T-helper 17 cell (primary cell): ENCODE results near the gene ZNF132. TPM values are rescaled to one million over a fixed set of nuclear protein-coding genes. Genes with fewer than 3 reads are reported as not detected.
"Not testable (repeated sequence)": the region's sequence is repeated elsewhere in the genome, so short reads cannot be mapped to it uniquely, and the experiment has no call there.

Experiments
- ATAC-seq: fragments of 150-1000 bp; cut with Tn5 transposase; 2 replicates; pipeline ENCODE4 v1.10.0; 2021; ENCODE audit warnings: mild to moderate bottlenecking, moderate library complexity
- DNase-seq, 3 donors: peaks; one replicate each; pipeline versions ENCODE4 v3.0.0 to v3.0.0-alpha.2; 2020 to 2021
- H3K9me3 ChIP-seq: one replicate; pipeline ENCODE4 v1.7.0; 2013; ENCODE audit warnings: low read length, mild to moderate bottlenecking; ENCODE audit not compliant: control insufficient read depth, poor library complexity, severe bottlenecking
- H3K27ac Mint-ChIP-seq: one replicate; pipeline ENCODE4 v1.8.0; 2022; ENCODE audit warnings: mild to moderate bottlenecking, moderate library complexity, mixed read lengths
- H3K27me3 Mint-ChIP-seq: one replicate; pipeline ENCODE4 v1.8.0; 2022; ENCODE audit warnings: mixed read lengths
- H3K36me3 Mint-ChIP-seq: one replicate; pipeline ENCODE4 v1.8.0; 2022; ENCODE audit warnings: low read depth, mixed read lengths
- H3K4me1 Mint-ChIP-seq: one replicate; pipeline ENCODE4 v1.8.0; 2022; ENCODE audit warnings: mild to moderate bottlenecking, mixed read lengths
- H3K4me3 Mint-ChIP-seq: one replicate; pipeline ENCODE4 v1.8.0; 2022; ENCODE audit warnings: mild to moderate bottlenecking, moderate library complexity, mixed read lengths
- total RNA-seq, 4 donors: library from RNA in 2 of 4; stranded (reverse) in 2 of 4; gene quantifications; one replicate each; pipeline ENCODE4 v1.2.3 and lab custom pipeline; 2022 to 2026

Gene ZNF132
- total RNA-seq, 2 donors from 2014 or later = 0.76 to 1.7 TPM

DNA sequence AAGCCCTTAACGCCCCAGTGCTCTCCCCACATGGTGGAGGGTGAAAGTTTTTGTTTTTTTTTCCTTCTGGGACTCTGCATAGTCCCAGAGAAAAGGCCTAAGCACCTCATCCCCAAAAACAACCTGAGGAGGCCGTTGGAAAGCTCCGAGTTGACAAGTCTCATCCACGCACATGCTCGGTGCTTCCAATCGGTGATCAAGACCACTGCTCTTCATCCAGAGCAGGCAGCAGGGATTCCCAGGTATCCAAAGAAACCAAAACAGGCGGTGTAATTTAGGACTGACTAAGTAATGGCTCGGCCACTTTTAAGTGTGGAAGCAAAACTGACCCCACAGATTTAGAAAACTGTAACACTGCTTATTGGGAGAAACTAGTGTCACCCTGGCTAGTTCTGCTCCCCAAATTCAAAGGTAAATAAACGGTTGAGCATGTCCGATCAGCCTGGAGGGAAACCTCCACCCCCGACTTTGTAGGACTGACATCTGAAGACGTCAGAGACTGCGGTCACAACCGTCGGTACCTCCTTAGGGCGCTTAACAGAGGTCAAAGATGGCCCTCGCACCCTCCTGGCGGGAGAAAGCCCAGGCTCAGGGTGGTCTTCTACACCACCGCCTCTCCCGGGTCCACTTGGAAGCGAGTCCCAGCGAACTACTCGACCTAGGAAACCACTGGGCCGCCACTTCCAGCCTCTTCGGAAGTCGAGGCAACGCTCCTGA lies 35.2 kb upstream of the ZNF132 start:
- peaks cover 2% of the 10 kb centered on the region for H3K36me3 Mint-ChIP-seq
- peaks cover 17% of the 10 kb centered on the region for H3K4me1 Mint-ChIP-seq
- H3K27me3 Mint-ChIP-seq = no peaks in the 10 kb centered on the region
- peak overlapping the region; percentile 90 for H3K4me3 Mint-ChIP-seq
- DNase-seq (no peak), ATAC-seq (peak; percentile 48)
- H3K9me3 ChIP-seq = no peaks in the 10 kb centered on the region
- H3K27ac Mint-ChIP-seq = peak overlapping the region; percentile 95

DNA sequence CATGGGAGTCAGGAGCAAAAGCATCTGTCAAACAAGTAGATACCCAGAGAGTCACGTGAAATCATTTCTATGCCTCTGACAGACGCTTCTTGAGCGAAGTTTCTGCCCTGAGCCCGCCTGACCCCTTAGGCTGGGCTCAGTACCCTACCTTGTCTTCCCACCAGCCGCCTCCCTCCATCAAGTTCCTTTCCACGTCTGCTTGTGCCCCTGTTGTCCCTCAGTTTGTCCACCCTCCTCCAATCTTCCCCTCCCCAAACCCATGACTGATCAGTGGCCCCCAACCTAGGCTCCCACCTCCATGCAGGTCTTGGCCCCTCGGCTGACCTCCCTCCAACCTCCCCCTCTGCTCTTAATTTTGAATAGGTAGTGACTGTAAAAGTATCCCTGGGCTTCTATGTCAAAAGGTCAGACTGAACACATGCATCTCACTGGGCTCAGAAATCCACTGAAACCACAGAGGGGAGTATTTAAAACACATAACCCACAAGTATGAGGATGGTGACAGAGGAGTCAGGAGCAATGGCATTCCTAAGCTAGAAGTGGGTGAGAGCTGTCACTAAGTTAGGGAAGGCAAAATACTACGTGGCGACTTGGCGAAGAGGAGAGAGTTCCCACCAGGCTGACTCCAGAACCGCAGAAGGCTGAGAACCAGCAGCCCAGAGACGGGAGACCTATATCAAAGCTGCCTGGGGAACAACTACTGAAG lies 34.5 kb upstream of the ZNF132 start:
- no peaks in the 10 kb centered on the region for H3K9me3 ChIP-seq
- Mint-ChIP-seq H3K4me1 (peaks cover 17% of the 10 kb centered on the region), H3K4me3 (peak overlapping the region; percentile 61), H3K27ac (peak overlapping the region; percentile 95), H3K27me3 (no peaks in the 10 kb centered on the region), H3K36me3 (peaks cover 2% of the 10 kb centered on the region)
- DNase-seq (no peak), ATAC-seq (no peak)

DNA sequence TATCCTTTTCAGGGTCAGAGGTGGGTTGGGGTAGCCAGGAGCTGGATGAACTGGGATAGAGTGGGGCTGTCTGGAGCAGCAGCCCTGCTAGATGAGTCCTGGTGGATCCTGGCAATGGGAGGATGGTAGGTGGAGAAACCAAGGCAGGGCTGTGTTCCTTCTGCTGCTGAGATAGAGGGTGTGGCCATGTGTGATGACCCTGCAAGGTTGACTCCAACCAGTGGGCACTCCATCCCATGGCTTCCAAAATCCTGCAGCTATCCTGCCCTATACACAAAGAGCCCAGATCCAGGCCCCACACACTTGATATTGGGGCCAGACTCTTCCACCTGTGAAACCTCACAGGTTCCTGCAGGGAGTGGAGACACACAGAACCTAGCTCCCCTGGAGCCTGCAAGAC lies 33.8 kb upstream of the ZNF132 start:
- Mint-ChIP-seq H3K4me3 (peak overlapping the region; percentile 61), H3K36me3 (peaks cover 2% of the 10 kb centered on the region), H3K27me3 (no peaks in the 10 kb centered on the region), H3K27ac (peak overlapping the region; percentile 95), H3K4me1 (peaks cover 17% of the 10 kb centered on the region)
- ATAC-seq = no peak
- no peak for DNase-seq
- no peaks in the 10 kb centered on the region for H3K9me3 ChIP-seq

DNA sequence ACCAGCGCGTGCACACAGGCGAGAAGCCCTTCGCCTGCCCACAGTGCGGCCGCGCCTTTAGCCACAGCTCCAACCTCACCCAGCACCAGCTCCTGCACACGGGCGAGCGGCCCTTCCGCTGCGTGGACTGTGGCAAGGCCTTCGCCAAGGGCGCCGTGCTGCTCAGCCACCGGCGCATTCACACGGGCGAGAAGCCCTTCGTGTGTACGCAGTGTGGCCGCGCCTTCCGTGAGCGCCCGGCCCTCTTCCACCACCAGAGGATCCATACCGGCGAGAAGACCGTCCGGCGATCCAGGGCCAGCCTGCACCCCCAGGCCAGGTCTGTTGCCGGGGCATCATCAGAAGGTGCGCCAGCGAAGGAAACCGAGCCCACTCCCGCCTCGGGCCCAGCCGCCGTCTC lies 31.8 kb upstream of the ZNF132 start:
- H3K27ac Mint-ChIP-seq = no peak overlapping the region
- DNase-seq = no peak
- no peak overlapping the region for H3K4me3 Mint-ChIP-seq
- no peaks in the 10 kb centered on the region for H3K9me3 ChIP-seq
- ATAC-seq = no peak
- no peaks in the 10 kb centered on the region for H3K27me3 Mint-ChIP-seq
- H3K4me1 Mint-ChIP-seq = peaks cover 22% of the 10 kb centered on the region
- peaks cover 2% of the 10 kb centered on the region for H3K36me3 Mint-ChIP-seq

DNA sequence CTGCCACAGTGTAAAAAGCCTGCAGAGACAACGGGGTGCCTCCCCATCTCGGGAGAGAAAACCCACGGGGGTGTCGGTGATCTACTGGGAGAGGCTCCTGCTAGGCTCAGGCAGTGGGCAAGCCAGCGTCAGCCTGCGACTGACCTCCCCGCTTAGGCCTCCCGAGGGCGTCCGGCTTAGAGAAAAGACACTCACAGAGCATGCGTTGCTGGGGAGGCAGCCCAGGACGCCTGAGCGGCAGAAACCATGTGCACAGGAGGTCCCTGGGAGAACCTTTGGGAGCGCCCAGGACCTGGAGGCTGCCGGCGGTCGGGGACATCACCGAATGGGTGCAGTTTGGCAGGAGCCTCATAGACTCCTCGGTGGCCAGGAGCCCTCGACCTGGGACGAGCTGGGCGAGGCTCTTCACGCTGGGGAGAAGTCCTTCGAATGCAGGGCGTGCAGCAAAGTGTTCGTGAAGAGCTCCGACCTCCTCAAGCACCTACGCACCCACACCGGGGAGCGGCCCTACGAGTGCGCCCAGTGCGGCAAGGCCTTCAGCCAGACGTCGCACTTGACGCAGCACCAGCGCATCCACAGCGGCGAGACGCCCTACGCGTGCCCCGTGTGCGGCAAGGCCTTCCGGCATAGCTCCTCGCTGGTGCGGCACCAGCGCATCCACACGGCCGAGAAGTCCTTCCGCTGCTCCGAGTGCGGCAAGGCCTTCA lies 31.0 kb upstream of the ZNF132 start:
- not testable (repeated sequence) for H3K36me3 Mint-ChIP-seq, H3K9me3 ChIP-seq, DNase-seq, H3K27me3 Mint-ChIP-seq, H3K4me3 Mint-ChIP-seq, ATAC-seq, H3K27ac Mint-ChIP-seq
- peaks cover 21% of the 10 kb centered on the region for H3K4me1 Mint-ChIP-seq

DNA sequence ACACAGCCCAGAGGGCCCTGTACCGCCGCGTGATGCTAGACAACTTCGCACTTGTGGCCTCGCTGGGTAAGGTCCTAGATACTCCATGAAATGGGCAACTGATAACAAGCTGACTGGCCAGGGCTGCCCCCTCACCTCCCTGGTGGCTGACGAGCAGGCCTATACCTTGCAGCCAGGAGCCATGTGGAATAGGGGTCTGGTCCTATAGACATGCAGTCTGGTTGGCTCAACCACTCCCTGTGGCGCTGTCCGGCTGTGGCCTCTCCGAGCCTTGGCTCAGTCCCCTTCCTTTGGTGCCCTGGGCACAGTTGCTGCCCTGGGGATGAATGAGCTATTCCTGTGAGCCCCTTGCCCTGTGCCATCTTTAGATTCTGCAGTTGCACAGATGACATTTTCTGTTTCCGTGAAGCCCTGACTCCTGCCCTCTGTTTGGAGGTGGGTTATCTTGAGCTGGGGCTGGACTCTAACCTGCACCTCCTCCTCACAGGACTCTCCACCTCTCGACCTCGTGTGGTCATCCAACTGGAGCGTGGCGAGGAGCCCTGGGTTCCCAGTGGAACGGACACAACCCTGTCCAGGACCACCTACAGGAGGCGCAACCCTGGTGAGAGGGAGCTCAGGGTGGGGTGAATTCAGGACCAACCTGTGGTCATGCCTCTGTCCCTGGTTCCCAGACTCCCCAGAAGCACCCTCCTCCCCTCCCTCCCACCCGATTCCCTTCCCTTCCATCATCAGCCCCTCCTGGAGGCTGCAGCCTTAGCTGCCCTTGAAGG lies 29.5 kb upstream of the ZNF132 start:
- peak overlapping the region; percentile 88 for H3K27ac Mint-ChIP-seq

DNA sequence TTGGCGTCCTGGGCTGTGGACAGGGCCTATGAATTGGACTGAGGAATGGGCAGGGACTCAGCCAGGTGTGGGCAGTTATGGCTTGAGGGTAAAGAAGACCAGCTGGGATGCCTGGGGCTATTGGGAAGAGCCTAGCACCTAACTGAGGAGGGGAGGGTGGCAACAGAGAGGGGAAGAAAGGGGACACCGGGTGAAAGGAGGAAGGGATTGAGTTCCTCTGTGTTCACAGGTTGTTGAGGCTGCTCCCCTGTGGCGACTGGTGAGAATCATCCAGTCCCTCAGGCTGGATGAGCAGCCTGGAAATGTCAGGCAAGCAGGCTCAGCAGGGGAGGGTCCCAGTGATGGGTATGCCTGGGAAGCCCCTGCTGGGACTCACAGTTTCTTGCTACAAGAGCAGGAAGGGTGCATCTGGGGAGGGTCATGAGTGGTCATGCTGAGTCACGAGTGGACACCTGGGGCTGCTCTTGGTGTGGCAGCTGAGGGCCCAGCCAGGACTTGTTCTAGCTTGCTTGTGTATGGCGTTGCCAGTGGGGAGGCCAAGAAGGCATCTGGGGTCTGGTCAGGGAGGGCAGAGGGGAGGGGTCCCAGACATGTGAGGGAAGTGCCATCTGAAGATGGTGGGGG lies 28.4 kb upstream of the ZNF132 start:
- H3K9me3 ChIP-seq = no peaks in the 10 kb centered on the region
- no peak for DNase-seq
- no peak for ATAC-seq
- Mint-ChIP-seq H3K4me1 (peaks cover 13% of the 10 kb centered on the region), H3K27ac (peak overlapping the region; percentile 88), H3K36me3 (peaks cover 2% of the 10 kb centered on the region), H3K27me3 (no peaks in the 10 kb centered on the region), H3K4me3 (peak overlapping the region; percentile 89)

More for the DNA sequence above, 29.5 kb upstream of the ZNF132 start:
- H3K27me3 Mint-ChIP-seq = no peaks in the 10 kb centered on the region
- H3K36me3 Mint-ChIP-seq = peaks cover 2% of the 10 kb centered on the region
- DNase-seq (no peak), ATAC-seq (no peak)
- no peak overlapping the region for H3K4me3 Mint-ChIP-seq
- H3K4me1 Mint-ChIP-seq = peaks cover 15% of the 10 kb centered on the region
- no peaks in the 10 kb centered on the region for H3K9me3 ChIP-seq

DNA sequence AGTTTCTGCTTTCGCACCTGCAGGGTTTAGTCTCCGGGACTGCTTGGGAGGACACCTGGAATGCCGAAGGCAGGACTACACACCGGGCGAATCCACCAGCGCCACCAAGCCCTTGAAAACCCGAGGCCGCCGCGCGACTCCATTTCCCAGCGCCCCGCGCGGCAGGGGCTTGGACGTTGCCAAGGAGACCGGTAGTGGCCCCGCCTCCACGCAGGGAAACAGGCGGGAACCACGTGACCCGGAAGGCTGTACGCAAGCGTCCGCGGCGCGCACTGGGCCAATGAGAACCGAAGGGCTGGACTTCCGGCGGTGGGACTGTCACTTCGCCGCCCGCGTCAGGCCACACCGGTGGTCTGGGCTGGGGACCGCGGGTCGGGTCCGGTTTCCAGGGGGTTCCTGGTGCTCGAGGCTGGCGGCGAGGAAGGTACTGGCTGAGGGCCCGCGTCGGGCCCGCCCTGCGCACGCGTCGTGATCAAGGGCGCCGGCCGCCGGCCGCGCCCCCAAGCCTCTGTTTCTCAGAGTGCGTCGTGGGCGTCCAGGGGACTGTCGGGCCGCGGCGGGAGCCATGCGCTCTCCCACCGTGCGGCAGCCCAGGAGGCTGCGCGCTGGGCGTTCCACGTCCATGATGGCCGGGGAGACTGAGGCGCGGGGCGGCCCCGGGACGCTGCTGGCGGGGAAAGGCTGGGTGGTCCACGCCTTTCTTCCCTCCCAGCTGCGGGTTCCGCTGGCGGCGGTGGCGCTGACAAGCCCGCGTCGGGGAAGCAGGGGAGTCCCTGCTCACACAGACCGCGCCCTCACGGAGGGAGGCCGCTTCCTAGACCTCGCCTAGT lies 27.0 kb upstream of the ZNF132 start, which contains the start of gene ZNF324:
Gene ZNF324 (plus strand): TSS at position 321 of the 830 bp plus-strand sequence. CDS start 2,106 bp downstream, outside the sequence.
- H3K4me1 Mint-ChIP-seq = peaks cover 13% of the 10 kb centered on the region
- ATAC-seq (peak; percentile 95), DNase-seq (peak; percentile 94 to 95 (median 95))
- H3K4me3 Mint-ChIP-seq = peak within 1 kb of the TSS; percentile 89
- H3K27ac Mint-ChIP-seq = peak within 1 kb of the TSS; percentile 88
- no peaks in the 10 kb centered on the region for H3K9me3 ChIP-seq
- H3K27me3 Mint-ChIP-seq = no peaks in the 10 kb centered on the region
- peaks cover 2% of the 10 kb centered on the region for H3K36me3 Mint-ChIP-seq

DNA sequence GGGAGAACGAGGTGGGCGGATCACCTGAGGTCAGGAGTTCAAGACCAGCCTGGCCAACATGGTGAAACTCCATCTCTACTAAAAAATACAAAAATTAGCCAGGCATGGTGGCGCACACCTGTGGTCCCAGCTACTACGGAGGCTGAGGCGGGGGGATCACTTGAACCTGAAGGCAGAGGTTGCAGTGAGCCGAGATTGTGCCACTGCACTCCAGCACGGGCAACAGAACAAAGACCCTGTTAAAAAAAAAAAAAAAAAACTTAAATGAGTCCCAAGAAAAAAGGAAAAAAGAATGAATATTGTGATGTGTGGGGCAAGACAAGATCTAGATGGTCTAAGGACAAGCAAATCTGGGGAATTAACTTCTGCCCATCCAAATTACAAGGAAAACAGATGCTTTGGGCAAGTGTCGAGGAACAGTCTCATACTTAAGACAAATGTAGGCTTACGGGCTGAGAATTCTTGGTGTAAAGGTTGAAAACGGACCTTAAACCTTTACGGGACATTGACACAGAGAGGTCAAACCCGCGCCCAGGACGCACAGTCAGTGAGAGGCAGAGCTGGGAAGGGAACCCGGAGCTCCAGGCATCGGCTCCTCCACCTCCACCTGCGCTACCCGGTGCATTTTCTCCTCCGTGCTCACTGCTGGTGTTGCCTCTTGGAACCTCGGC lies 26.3 kb upstream of the ZNF132 start:
- no peaks in the 10 kb centered on the region for H3K9me3 ChIP-seq
- H3K4me3 Mint-ChIP-seq = peak overlapping the region; percentile 89
- H3K36me3 Mint-ChIP-seq = peaks cover 2% of the 10 kb centered on the region
- H3K27ac Mint-ChIP-seq = peak overlapping the region; percentile 88
- ATAC-seq = peak; percentile 15
- DNase-seq = no peak
- H3K27me3 Mint-ChIP-seq = no peaks in the 10 kb centered on the region
- H3K4me1 Mint-ChIP-seq = peaks cover 13% of the 10 kb centered on the region

DNA sequence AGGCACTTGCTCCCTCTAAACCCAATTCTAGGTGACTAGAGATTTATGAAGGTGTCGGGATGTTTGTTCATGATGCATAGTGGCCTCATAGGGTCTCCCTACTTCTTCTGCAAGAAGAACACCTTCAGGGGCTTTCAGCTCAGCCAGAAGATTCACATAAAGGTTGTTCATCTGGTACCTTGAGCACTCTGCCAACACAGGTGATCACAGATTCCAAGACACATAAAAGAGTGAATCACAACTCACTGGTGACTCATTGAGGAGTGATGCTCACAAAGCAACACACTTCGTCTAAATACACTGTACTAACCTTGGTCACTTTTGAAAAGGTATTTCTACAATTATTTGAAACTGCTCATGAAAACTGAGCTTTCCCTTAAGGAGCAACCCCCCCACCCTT lies 20.1 kb upstream of the ZNF132 start:
- no peaks in the 10 kb centered on the region for H3K4me1 Mint-ChIP-seq
- DNase-seq = no peak
- no peak for ATAC-seq
- H3K27me3 Mint-ChIP-seq = no peaks in the 10 kb centered on the region
- H3K9me3 ChIP-seq = no peaks in the 10 kb centered on the region
- H3K36me3 Mint-ChIP-seq = no peaks in the 10 kb centered on the region
- H3K27ac Mint-ChIP-seq = no peak overlapping the region
- H3K4me3 Mint-ChIP-seq = no peak overlapping the region

DNA sequence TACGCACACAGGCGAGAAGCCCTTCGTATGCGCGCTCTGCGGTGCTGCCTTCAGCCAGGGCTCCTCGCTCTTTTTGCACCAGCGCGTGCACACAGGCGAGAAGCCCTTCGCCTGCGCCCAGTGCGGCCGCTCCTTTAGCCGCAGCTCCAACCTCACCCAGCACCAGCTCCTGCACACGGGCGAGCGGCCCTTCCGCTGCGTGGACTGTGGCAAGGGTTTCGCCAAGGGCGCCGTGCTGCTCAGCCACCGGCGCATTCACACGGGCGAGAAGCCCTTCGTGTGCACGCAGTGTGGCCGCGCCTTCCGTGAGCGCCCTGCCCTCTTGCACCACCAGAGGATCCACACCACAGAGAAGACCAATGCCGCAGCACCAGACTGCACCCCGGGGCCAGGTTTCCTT lies 16.2 kb upstream of the ZNF132 start:
- Mint-ChIP-seq H3K27me3 (no peaks in the 10 kb centered on the region), H3K4me3 (no peak overlapping the region), H3K36me3 (peaks cover 2% of the 10 kb centered on the region), H3K4me1 (peaks cover 19% of the 10 kb centered on the region), H3K27ac (no peak overlapping the region)
- ATAC-seq (no peak), DNase-seq (no peak)
- no peaks in the 10 kb centered on the region for H3K9me3 ChIP-seq
